HK-2 (cell line): ENCODE data around the gene MEX3D.
A peak's percentile ranks its signal among the peaks of the same experiment; 100 is the strongest.
"Not testable (repeated sequence)": the region's sequence is repeated elsewhere in the genome, so short reads cannot be mapped to it uniquely, and the experiment has no call there.

ENCODE experiments used
- DNase-seq: peaks from one replicate; pipeline ENCODE4 v3.0.0-alpha.2; 2018; ENCODE audit not compliant: unreplicated experiment

MEX3D gene

DNA sequence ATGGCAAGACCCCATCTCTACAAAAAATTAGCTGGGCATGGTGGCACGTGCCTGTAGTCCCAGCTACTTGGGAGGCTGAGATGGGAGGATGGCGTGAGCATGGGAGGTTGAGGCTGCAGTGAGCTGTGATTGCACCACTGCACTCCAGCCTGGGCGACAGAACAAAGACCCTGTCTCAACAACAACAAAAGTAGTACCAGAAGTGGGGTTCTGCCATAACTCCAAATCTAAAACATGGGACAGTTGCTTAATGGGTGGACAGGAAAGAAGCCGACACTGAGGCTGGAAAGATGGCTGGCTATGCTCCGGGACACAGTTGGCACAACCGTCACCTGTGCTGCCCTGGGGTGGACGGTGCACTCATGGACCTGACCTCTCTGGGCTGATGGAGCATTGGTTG, 32.4 kb downstream of the MEX3D start:
- DNase-seq = not testable (repeated sequence)

GRCh38 chr19:1534972-1535371, 33.2 kb downstream of the MEX3D start:
- DNase-seq = no peak

DNA sequence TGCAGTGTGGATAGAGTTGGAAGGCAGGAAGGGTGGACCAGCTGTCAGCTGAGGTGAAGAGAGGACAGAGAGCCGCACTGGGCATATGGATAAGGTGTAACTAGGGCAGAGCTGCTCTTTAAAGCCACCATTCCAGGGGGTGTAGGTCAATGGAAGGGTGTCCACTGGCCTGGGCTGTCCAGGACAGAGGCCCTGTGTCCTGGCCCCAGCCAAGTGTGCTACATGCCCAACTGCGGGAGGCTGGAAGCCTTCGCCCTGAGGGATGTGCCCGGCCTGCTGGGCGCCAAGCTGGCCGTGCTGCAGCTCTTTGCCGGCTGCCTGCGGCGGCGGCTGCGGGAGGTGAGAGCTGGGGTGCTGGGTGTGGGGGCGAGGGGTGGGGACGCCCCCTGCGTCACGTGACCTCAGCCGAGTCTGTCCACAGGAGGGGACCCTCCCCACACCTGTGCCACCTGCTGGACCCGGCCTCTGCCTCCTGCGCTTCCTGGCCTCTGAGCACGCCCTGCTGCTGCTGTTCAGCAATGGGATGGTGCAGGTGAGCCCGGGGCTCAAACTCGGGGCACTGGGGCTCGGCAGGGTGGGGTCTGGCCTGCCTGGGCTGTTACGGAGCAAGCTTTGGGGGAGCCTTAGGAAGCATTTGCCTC, 34.5 kb downstream of the MEX3D start:
- no peak for DNase-seq

DNA sequence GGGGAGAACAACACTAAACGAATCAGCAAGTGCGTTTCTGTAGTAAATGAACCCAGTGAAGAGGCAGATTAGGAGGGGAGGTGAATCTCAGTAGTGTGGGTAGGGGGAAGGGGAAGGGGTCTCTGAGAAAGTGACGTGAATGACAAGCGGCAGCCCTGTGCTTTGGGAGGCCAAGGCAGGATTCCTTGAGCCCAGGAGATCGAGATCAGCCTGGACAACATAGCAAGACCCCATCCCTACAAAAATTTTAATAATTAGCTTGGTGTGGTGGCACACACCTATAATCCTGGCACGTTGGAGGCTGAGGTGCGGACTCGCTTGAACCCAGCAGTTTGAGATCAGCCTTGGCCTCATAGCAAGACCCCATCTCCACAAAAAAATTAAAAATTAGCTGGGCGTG, 36.1 kb downstream of the MEX3D start:
- no peak for DNase-seq

GRCh38 chr19:1531587-1531986, 36.5 kb downstream of the MEX3D start:
- DNase-seq = no peak

- DNase-seq = not testable (repeated sequence)
These were observed 37.3 kb downstream of the MEX3D start for GRCh38 chr19:1530856-1531255.

GRCh38 chr19:1529430-1529816, 38.7 kb downstream of the MEX3D start:
- no peak for DNase-seq

DNA sequence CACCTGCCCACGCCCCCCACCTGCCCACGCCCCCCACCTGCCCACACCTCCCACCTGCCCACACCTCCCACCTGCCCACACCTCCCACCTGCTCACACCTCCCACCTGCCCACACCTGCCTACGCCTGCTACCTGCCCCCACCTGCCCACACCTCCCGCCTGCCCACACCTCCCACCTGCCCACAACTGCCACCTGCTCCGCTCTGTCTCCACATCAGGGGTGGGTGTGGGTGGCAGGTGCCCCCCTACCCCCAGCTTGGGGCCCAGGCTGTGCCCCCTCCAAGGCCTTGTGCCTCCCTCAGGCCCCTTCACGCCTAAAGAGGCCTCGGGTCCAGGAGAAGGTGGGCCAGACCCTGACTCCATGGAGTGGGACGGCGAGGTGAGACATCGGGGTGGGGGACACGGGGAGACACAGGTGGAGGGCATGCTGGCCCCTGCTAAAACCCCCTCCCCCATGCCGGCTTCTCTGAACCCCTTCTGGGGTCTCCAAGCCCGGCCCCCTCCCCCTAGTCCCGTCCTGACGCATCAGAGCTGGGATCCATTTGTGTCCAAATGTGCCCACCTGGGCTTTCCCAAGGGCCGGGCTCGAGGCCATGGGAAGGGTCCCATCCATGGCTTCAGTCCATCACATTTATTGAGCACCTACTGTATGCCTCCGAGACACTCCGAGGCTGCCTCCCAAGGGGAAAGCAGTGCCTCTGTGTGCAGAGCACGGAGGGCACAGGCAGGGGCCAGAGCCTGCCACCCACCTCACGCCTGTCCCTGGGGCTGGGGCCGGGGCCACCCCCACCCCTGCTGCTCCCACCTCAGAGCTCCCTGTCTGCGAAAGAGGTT, 39.3 kb downstream of the MEX3D start:
- DNase-seq = no peak

- DNase-seq = no peak
These were observed 40.3 kb downstream of the MEX3D start for GRCh38 chr19:1527650-1528309.

DNA sequence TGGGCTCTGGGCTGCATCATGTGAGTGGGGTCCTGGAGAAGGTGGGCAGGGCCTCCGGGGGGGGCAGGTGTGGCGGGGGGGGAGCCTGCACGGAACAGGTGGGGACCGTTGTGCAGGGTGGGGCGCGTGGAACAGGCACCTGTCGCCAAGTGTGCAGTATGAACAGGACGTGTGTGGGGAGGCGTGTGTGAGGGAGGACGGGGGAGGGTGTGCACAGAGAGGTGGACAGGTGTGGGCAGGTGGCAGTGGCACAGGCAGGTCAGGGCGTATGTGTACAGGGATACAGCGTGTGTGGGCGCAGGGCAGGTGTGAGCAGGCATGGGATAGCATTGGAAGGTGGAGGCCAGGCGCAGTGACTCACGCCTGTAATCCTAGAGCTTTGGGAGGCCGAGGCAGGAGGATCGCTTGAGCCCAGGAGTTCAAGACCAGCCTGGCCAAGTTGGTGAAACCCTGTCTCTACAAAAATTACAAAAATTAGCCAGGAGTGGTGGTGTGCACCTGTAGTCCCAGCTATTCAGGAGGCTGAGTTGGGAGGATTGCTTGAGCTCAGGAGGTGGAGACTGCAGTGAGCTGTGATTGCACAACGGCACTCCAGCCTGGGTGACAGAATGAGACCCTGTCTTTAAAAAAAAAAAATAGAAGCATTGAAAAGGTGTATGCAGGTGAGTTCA, 41.0 kb downstream of the MEX3D start:
- DNase-seq = no peak

GRCh38 chr19:1526066-1526778, 41.9 kb downstream of the MEX3D start:
- no peak for DNase-seq

DNA sequence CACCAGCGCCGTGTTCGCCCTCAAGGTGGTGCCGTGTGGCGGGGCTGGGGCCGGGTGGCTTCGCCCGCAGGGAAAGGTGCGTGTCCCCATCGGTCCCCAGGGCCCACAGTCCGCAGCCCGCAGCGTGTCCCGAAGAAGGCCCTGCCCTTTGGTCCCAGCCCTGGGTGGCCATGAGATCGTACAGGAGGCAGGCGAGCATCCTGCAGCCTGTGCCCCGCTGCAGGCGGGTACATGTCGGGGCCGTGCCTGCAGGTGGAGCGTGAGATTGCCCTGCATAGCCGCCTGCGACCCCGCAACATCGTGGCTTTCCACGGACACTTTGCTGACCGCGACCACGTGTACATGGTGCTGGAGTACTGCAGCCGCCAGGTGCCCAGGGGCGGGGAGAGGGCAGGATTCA, 42.8 kb downstream of the MEX3D start:
- no peak for DNase-seq

GRCh38 chr19:1524972-1525325, 43.2 kb downstream of the MEX3D start:
- no peak for DNase-seq

- no peak for DNase-seq
These were observed 43.7 kb downstream of the MEX3D start for GRCh38 chr19:1524287-1524971.

- DNase-seq = no peak
These were observed 44.5 kb downstream of the MEX3D start, which contains the start of gene PLK5 for GRCh38 chr19:1523412-1524286. PLK5 (plus strand) TSS chr19:1524077; CDS start chr19:1526997, 2,920 bp downstream.

DNA sequence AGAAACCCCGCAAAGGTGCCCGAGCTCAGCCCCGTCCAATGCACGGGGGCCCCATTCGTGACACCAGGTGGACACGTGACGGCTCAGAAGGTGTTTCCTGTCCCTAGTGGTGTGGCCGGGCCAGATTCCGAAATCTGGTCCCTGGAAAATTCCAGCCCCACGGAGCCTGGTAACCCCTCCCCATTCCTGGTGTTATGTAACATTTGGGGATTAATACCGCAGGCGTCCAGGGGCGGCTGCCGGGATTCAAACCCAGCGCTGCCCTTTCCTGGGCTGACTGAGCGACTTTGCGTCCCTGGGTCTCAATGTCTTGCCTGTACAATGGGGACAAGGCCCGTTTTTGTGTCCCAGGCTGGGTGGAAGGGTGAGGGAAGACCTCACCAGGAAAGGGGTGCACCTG, 45.3 kb downstream of the MEX3D start:
- no peak for DNase-seq

DNA sequence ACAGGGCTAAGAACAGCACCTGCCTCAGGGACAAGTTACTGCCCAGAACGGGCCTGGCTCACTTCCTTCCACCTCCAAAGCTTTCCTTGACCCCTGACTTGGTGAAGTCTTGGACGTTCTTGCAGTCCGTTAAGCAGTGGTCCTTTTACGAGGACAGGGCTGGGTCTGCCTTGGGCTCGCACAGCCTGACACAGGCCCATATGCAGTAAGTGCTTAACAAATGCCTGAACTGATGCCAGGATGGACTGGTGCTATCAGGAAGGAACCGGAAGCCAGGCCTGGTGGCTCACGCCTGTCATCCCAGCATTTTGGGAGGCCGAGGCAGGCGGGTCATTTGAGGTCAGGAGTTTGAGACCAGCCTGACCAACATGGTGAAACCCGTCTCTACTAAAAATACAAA, 46.1 kb downstream of the MEX3D start:
- no peak for DNase-seq

DNA sequence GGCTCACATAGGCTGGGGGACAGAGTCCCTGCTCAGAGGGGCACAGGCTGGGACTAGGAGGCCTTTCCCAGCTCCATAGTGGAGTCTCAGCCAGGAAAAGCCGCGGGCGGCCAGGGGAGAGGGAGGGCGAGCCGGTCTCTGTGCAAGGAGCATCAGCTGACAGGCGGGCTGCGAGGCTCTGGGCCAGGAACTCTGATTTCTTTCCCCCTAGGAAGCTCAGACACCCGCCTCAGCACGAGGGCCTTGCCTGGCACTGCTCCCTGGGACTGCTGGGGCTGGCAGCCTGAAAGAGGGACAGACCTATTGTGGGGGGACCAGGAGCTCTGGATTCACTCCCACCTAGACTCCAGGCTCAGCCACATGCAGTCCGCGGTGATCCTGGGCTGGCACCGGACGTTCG, 46.5 kb downstream of the MEX3D start:
- DNase-seq = no peak

GRCh38 chr19:1520203-1520780, 47.8 kb downstream of the MEX3D start:
- DNase-seq = peak; percentile 44

DNA sequence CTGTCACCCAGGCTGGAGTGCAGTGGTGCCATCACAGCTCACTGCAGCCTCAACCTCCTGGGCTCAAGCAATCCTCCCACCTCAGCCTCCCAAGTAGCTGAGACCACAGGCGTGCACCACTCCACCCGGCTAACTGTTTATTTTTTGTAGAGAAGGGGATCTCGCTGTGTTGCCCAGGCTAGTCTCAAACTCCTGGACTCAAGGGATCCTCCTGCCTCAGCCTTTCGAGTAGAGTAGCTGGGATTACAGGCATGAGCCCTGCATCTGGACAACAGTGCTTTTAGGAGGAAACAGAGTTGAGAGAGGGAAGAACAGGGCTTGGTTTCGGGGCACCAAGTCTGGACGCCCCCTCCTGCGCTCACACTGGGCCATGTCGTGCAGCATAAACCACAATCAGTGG, 48.3 kb downstream of the MEX3D start:
- DNase-seq = not testable (repeated sequence)
